GM19438 (cell line): Measurements from ENCODE around the gene ARID5B.
"Not testable (repeated sequence)": the region's sequence is repeated elsewhere in the genome, so short reads cannot be mapped to it uniquely, and the experiment has no call there.

Experiments used
- ATAC-seq: cut with Tn5 transposase; IDR thresholded peaks from one replicate; pipeline ENCODE4 v1.9.1; 2021; ENCODE audit warnings: low read depth; ENCODE audit not compliant: unreplicated experiment

Gene ARID5B, protein sequence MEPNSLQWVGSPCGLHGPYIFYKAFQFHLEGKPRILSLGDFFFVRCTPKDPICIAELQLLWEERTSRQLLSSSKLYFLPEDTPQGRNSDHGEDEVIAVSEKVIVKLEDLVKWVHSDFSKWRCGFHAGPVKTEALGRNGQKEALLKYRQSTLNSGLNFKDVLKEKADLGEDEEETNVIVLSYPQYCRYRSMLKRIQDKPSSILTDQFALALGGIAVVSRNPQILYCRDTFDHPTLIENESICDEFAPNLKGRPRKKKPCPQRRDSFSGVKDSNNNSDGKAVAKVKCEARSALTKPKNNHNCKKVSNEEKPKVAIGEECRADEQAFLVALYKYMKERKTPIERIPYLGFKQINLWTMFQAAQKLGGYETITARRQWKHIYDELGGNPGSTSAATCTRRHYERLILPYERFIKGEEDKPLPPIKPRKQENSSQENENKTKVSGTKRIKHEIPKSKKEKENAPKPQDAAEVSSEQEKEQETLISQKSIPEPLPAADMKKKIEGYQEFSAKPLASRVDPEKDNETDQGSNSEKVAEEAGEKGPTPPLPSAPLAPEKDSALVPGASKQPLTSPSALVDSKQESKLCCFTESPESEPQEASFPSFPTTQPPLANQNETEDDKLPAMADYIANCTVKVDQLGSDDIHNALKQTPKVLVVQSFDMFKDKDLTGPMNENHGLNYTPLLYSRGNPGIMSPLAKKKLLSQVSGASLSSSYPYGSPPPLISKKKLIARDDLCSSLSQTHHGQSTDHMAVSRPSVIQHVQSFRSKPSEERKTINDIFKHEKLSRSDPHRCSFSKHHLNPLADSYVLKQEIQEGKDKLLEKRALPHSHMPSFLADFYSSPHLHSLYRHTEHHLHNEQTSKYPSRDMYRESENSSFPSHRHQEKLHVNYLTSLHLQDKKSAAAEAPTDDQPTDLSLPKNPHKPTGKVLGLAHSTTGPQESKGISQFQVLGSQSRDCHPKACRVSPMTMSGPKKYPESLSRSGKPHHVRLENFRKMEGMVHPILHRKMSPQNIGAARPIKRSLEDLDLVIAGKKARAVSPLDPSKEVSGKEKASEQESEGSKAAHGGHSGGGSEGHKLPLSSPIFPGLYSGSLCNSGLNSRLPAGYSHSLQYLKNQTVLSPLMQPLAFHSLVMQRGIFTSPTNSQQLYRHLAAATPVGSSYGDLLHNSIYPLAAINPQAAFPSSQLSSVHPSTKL

DNA sequence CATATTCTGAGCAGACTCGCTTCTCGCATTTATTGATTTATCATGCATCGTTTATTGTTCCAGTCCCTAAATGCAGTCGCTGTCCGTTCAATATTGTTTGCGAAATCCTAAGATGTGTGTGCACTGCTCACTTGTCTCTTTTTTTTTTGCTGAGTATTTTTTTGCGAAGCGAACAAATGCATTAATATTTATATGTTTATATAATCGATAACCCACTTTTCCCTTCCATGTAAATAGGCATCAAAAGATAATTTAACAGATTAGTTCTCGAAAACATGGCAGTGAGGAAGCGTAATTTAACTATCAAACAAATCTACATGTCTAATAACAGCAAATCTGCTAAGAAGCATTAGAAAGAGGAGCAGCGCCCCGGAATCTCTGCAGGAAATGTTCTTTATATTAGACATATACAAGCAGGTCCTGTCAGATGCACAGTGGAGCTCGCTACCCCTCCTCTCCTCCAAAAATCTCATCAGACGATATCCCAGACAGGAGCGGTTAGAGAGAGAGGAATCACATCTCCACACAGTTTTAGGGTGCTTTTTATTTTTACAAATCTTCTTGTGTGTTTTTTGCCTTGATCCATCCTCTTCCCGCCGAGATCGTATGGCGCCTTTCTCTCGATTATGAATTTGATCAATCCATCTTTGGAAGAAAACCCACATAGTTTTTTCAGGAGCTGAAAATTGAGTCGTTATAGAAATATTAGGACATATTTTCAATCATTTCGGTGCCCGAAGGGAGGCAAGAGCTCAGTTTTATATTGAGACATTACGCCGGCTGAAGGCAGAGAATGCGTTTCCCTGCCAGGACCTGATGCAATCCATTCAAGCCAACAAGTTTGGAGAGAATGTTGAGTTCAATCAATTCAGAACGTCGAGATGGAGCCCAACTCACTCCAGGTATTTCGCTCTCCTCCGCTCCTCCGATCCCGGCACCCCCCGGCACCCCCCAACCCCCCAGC, at the start of gene ARID5B:
ARID5B (plus strand) TSS at position 871 of the 964 bp plus-strand sequence; CDS start at position 882, 11 bp downstream.
- ATAC-seq, result no peak

DNA sequence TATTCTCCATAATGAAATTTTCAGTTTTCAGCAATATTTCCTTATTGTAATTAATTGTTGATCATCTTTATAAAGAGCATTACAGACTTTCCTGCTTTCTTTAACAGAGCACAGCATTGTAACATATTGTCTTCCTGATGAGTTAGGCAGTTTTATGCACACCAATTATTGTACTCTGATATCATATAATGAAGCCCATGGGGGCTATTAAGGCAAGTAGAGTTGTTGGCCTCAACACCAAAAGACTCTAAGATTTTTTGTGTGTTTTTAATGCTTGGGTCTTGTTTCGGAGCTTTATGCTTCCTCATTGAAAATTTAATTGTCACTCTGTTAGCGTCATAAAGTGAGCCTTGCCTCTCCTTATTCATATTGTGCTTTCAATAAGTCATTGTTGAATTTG, 49.2 kb upstream of the ARID5B start:
- no peak for ATAC-seq

DNA sequence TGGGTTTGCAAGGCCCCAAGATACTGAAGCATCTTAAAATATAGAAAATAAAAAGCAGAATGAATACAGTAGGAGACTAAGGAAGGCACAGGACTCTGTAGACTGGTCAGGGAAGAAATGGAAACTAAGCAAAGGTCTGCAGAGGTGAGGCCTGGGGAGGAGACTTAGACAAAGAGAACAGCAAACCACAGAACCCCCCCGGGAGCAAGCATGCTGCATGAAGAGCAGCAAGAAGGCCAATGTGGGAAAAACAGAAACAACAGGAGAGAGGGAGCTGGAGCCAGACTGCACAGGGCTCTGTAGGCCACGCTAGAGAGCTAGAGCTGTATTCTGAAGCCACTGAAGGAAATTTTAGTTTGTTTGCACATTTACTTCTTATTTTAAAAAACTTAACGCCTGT, 45.7 kb upstream of the ARID5B start:
- no peak for ATAC-seq

DNA sequence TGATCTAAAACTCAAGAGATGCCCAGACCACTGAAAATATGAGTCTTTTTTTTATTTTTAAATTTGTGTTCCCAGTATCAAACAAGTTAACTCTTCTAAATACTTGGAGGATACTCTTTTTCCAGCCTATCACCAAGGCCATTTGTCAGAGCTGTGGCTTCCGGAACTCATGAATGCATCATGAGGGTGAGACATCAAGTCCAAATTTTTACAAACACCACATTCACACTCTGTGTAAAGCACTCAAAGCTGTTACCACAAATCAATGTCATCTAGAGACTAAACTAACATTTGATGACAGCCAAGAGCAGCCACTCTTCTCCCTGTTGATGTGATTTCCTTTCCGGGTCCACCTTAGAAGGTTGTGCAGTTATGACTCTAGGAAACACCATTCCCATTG, 43.8 kb upstream of the ARID5B start:
- ATAC-seq, result no peak

DNA sequence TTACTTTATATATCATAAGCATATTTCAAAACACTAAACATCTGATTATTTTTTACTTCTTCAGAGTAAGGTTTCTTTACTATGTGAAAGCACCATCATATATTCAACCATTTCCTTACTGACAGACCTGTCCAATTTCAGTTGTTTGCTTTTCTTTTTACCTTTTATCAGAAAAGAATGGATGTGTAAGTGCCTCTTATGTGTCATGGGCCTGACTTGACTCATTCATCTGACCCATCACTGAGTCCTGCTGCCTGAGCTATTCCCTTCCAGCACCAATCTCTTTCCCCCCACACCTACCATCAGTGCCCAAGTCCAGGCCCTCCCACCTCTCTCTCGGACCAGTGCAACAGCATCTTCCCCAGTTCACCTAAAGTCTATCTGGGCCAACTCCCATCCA, 41.7 kb upstream of the ARID5B start:
- ATAC-seq, result no peak

DNA sequence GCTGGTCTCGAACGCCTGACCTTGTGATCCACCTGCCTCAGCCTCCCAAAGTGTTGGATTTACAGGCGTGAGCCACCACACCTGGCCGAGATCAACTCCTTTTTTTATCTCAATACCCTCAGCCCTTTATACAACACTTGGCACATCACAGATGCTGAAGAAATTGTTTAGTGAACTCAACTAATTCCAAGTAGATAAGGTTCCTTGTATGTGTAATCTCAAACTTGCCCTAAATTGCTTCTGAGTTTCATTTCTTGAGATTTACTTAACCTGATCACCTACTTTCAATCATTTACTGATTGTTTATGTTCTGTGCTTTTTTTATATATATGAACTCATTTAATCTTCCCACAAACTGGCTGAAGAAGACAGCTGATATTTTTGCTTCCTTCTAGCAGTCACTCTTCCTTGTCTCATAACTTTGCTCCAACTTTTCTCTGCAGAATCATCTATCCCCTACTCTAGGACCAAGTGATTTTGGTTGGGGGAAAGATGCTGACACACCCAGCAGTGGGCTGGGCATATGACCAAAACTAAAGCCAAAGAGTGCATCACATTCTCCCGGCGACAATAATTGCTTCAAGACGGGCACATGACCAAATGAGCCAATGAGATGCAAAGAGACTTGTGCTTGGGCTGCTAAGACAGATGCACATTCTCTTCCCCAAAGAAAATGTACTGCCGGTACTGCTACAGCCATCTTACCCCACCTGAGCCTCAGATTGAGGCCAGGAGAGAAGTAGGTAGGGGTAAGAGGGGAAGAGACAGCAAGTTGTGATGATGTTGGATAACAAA, 40.3 kb upstream of the ARID5B start:
- no peak for ATAC-seq

DNA sequence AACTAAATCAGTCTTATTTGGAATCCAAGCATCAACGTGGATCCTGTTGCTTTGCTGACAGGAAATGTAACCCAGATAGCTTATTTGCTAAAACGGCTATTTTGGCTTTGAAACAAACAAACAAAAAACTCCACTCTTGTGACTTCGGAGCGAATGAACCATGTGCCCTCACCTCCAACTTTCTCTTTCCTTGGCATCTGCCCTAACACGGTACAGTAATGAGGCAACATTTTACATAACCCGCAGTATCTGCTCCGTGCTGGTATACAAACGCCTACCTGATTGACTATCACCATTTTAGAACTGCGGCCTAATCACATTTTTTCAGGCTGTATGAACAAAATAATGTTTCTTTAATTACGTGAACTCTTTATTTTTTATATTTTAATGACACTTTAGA, 37.5 kb upstream of the ARID5B start:
- ATAC-seq, result no peak

DNA sequence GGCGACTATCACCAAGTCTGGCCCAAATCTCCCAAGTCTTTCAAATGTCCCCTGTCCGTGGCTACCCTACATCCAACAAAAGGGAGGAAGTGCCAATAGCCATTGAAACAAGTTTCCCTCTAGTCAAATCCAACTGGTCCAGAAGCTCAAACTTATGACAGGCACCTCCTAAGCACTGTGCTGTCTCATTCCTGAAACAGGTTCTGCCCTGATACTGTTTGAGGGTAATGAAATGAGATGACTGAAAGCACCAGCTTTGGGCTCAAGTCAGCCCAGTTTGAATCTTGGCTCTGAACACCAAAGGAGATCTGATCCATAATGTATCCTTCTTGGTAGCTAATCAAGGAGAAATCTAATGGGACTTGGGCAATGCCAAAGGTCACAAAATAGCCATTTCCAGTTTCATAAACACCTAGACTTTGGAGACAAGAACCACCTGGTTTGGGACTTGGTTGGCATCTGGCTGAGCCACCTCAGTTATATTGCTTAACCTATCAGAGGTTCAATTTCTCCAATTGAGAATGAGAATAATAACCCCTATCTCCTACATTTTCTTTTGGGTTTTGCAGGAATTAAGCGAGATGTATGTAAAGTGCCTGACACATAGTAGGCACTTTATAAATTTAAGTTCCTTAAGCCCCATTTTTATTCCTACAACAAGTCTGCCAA, 34.7 kb upstream of the ARID5B start:
- ATAC-seq, result no peak

DNA sequence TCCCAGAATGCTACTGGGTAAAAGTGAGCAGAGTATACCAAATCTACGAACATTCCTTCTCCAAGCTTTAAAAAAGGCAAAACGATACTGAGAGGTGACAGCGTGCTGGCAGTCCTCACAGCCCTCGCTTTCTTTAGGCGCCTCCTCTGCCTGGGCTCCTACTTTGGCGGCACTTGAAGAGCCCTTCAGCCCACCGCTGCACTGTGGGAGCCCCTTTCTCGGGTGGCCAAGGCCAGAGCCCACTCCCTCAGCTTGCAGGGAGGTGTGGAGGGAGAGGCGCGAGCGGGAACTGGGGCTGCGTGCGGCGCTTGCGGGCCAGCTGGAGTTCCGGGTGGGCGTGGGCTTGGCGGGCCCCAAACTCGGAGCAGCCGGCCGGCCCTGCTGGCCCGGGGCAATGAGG, 34.1 kb upstream of the ARID5B start:
- ATAC-seq, result not testable (repeated sequence)

DNA sequence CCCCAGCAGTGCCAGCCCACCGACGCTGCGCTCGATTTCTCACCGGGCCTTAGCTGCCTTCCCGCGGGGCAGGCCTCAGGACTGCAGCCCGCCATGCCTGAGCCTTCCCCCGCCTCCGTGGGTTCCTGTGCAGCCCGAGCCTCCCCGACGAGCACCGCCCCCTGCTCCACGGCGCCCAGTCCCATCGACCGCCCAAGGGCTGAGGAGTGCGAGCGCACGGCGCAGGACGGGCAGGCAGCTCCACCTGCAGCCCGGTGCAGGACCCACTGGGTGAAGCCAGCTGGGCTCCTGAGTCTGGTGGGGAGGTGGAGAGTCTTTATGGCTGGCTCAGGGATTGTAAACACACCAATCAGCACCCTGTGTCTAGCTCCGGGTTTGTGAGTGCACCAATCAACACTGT, 33.7 kb upstream of the ARID5B start:
- not testable (repeated sequence) for ATAC-seq

DNA sequence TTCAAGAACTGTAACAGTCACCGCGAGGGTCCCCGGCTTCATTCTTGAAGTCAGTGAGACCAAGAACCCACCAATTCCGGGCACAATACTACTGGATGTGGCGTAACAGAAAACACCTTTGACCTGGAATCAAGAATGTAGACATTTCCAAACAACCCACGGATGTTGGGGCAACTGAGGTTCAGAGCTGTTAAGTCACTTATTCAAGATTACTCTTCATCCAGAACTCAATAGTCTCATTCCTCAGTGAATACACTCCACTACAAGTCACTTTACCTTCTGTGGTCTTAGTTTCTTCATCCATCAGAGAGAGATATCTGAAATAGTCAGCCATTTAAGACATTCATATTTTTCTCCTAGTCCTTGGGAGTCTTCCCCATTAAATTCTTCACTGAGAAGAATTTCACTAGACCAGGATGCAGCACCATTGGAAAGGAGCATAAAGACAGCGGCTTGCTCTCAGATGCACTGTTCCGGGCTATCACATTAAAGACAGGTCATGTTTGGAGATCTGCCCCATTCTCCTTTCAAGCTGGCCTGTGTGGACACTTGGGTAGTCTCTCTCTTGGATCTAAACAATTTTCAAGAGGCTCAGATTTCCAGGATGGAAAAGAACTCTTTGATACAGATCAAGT, 32.3 kb upstream of the ARID5B start:
- no peak for ATAC-seq

DNA sequence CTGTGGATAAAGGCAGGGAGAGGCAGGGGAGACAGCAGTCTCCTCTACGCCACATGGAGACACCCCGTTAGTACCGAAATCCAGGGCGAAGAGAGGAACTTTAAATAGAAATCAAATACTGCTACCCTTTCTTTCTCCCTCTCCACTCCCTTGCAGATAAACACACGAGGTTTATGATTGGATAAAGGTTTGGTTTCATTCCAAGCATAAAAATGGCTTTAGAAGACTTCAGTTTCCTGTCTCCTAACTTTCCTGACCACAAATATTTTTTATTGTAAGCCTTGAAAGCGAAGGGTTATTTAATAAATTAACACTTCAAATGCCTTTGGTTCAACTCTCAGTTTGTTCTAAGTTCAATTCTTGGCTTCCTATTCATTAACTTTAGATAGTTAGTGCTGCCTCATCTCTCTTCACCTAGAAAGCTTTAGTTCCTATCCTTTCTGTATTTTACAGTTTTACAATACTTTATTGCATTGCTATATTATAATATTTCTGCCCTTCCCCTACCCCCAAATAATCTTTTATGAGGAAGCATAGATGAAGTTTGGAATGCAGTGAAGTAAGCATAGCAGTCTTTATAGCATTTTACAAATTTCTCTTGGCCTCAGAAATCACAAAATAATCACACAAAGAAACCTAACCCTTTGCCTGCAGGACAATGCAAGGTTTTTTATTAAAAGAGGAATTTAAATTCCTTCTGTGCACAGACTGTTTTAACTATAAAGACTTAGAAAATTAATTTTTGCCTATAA, 31.5 kb upstream of the ARID5B start:
- ATAC-seq, result no peak

DNA sequence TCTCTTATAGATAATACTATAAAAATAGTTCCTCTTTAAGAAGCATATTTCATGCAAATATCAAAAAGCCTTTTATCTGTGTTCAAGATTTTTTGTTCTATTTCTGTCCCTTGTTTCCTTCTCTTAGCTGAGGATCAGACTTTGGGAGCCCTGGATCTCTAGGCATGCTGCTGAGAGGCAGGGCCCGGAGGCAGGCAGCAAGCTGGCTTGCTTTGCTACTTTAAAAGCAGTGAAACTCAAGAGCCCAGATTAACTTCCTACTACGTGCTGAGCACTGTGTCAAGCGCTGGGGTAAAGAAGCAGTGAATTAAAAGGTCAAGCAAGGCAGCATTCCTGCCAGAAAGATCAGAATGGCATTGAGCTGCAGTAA, 31.0 kb upstream of the ARID5B start:
- ATAC-seq, result no peak

DNA sequence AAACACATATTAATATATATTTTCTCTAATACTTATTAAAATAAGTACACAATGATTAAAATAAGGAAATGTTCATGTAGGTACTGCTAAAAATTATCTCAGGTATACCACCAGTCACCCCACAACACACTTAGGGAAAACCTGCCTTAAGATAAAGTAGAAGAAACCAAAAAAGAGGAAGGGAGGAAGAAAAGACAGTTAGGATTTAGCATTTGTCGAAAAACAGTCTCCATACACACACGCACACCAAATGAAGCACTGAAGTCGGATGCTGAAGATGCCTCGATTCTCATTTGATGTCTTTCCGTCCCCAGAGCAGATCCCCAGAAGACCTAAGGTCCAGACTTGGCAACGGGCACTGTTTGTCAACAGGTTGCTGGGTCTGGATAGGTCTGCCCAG, 30.0 kb upstream of the ARID5B start:
- ATAC-seq, result no peak

DNA sequence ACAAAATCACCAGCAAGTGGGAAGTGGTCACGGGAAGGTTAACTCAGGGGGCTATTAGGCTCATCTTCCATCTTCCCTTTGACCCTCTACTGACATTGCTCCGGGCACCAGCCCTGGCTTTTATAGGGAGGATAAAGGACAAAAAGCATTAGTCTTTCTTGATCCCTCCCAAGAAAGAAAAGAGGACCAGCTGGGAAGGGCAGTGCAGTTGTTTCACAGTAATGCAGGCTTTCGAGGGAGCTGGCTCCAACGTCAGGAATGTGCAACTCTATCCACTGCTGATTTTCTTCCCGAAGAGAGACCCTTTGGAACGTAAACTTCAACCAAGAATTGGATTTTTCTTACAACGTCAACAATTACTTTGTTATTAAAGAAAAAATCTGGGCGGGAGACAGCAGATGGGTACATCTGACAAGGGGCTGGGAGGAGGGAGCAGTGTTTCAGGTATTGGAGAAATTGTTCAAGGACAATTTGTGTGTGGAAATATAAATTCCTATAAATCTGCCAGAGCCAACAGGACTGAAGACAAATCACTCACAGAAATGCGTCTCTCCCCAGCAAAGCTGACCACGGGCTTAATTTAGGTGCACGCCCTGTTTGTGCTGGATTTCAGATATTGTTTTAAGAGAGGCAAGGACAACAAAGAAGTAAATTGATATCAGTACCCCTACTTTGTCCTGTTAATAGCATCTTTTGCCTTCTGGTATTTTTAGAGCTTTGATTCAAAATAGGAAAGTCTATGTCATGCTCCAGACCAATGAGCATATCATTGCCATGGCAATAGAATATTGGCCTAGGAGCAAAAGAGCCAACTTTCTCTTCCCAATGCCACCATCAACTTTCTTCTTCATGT, 23.4 kb upstream of the ARID5B start:
- no peak for ATAC-seq

DNA sequence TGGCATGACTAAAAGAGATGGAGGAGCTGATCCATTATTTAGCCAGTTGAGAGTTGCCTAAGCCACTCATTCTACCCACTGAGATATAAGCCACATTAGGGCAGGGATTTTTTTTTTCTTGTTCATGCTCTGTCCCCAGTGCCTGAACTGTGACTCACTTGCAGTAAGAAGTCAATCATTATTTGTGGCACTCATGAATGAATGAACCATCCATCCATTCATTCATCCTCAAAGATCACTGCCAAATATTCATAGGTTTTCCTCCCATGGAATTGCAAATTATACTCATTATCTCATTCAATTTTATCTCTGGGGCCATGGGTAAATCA, 22.8 kb upstream of the ARID5B start:
- ATAC-seq, result no peak
